DMS153 treated with DMSO at 0.1 percent for 48 hours (cell line): ENCODE results near the gene RHAG.

Source experiments
- DNase-seq: peaks from one replicate; lab custom pipeline; 2025; ENCODE audit not compliant: unreplicated experiment; lab: John Stamatoyannopoulos, UW

Gene RHAG

DNA sequence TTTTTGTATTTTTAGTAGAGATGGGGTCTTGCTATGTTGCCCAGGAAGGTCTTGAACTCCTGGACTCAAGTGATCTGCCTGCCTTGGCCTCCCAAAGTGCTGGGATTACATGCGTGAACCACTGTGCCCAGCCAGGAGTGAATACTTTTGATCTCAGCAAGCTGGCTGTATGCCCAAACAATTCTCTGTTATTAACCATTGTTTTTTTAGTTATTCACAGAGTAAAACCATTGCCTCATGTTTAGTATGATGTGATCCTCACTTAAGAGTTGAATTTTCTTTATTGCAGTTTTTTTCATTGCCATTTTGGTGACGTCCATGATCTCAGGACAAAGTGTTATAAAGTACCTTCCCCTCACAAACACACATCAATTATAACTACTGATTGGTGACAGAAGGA, 71.4 kb downstream of the RHAG start:
- no peak for DNase-seq

DNA sequence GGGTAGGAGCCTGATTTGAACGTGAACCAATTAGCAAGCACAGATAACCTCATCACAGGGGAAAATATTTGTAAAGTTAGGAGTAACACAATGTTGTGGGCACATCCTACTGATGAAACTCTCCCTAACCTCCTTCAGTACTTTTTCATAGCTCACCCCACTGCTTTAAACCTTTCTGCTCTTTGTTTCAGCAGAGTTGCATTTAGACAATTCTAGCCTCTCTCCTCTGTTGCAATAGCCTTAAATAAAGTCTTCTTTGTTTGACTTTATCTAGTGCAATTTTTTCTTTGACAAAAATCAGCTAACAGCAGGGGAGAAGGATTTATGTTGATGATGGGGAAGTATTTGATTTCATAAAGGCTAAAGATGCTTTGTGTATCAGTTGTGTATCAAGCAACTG, 72.1 kb downstream of the RHAG start:
- DNase-seq = no peak

DNA sequence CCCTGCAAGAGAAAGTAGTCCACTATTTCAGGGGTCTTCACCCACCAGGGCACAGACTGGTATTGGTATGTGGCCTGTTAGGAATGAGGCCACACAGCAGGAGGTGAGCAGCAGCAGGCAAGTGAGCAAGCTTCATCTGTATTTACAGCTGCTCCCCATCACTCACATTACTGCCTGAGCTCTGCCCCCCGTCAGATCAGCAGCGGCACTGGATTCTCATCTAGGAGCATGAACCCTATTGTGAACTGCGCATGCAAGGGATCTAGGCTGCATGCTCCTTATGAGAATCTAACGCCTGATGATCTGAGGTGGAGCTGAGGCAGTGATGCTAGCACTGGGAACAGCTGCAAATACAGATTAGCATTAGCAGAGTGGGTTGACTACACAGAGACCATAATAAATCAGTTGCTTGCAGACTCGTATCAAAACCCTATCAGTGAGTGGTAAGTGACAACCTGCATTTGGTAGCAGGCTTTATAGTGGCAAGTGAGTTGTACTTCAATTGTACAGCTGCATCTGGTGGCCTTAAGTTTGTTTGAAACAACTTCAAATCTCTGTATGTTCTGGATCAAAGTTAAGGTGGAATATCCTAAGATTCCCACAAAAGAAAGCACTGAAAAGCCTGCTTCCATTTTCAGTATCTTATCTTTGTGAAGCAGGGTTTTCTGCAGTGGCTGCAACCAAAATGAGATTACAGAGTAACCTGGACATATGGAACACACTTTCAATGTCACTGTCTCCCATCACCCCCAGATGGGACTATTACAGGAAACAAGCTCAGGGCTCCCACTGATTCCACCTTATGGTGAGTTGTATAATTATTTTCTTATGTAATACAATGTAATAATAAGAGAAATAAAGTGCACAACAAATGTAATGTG, 73.4 kb downstream of the RHAG start:
- DNase-seq = no peak

DNA sequence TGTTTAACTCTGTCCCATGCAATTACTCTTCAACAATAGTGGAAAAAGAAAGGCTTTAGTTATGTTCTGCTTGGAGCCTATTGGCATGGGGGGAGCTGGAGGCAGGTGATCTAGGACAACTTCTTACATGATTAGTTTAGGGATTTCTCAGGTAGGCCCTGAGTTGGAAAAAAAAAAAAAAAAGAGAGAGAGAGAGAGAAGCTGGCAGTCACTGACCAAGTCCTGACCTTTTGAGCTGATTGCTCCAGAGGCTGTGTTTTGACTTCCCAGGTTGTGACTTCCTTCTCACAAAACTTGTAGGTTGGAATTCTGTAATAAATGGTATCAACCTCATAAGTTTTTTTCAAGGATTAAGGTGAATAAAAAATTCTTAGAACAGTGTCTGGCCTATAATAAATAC, 78.4 kb downstream of the RHAG start:
- DNase-seq = no peak

DNA sequence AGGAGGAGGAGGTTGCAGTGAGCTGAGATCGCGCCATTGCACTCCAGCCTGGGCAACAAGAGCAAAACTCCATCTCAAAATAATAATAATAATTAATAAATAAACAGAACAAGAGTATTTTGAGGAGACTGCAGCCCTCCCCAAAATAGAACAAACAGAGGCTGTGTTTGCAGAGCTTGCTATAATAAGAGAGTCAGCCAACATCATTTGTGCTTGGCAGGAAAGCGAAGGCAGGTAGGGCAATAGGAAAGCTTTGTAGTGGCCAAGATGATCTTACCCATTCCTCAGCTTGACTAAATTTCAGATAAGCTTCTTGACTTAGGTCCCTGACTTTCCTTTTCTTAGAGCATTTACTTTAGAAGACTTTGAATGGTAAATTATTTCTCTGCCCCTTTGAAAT, 79.5 kb downstream of the RHAG start:
- DNase-seq = peak; percentile 31

DNA sequence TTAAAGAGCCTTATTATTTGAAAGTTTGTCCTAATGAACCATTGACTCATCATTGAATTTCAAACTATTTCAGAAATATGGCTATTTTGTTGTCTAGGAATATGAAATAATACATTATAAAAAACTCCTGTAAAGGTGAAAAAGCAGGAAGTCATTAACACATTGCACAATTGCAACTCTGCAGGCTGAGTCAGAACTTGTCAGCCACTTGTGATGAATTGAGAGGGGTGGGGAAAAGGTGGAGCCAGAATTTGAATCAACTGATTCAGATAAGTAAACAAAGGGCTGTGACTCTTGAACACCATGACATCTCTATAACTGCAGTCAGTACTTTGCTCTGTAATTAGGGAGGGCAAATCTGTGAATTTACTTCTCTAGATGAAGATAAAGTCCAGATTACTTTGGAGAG, 80.2 kb downstream of the RHAG start:
- DNase-seq = peak; percentile 86

DNA sequence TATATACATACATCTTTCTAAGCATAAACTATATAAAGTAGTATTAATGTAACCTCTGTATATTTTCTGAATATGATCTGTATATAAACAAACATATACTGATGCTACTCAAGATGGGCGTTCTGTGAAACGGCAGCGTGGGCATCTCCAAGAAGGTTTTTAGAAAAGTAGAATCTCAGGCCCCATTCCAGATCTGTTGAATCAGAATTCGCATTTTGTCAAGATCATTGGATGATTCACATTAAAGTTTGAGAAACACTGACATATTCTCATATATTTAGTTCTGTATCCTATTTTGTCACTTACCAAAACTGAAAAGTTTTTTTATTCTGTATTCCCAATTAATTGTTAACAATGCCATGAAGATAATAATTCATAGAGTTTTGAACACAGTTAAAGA, 80.7 kb downstream of the RHAG start:
- DNase-seq = no peak
